Lower leg skin (tissue), 3 donors: ENCODE results near the gene POTEI.
"Not testable (repeated sequence)": the region's sequence is repeated elsewhere in the genome, so short reads cannot be mapped to it uniquely, and the experiment has no call there.

Source experiments
- CTCF ChIP-seq, 3 donors: fragments of 450-650 bp; IDR thresholded peaks; one replicate each; pipeline ENCODE4 v1.5.1; 2016; ENCODE audit warnings: antibody characterized with exemption in 3 of 3, mild to moderate bottlenecking in 3 of 3, moderate library complexity in 2 of 3
- POLR2A ChIP-seq, 2 donors: fragments of 450-650 bp; IDR thresholded peaks; one replicate each; pipeline ENCODE4 v1.6.1; 2016 to 2017; ENCODE audit warnings: antibody characterized with exemption in 2 of 2, mild to moderate bottlenecking in 1 of 2, moderate library complexity in 1 of 2

DNA sequence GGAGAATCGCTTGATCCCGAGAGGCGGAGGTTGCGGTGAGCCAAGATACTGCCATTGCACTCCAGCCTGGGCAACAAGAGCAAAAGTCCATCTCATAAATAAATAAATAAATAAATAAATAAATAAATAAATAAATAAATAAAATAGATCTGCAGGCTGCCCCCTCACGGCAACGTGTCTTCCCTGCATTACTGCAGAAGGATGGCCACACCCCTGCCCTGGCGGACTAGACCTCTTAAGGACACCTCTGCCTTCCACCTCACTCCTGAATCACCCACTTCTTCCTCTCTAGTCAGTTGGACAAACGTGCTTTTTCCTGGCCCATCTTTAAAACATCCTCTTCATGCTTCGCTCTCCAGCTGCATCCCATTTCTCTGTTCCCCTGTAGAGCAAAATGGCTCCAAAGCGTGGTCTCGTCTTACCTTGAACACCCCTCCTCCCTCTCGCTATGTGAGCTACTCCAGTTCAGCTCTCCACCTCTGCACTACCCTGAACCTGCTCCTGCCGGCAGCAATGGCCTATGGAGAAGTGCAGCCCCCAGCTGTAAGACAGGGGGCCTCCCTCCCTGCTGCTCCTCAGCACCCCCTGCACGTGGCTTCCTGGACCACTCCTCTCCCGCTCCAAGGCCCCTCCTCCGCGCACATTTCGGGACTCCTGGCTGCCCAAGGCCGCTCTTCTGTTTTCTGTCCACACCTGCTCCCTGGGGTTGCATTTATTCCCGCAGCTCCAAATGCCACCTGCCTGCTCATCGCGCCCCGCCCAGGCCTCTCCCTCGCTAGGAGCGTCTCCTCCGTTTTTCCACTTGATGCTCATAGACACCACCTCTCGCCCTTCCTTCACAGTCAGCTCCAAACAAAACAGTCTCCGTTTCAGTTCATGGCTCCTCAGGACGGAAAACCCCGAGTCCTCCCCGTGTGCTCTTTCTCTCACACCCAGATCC, 1.9 kb upstream of the POTEI start:
- TF ChIP-seq POLR2A, CTCF (IDR thresholded peaks at IDR 0.05): not testable (repeated sequence)
